Activated naive CD4-positive, alpha-beta T cell treated with anti-CD3 and anti-CD28 coated beads, Interleukin-2, amount 10 ng/mL, durations not matched to agents 7 days and 5 days (primary cell): ENCODE results near the gene MACO1.

ENCODE experiments used
- CTCF ChIA-PET: fragments of 350-600 bp; sonication (Branson Sonifier 250); formaldehyde crosslinking; loops from one replicate; lab custom pipeline; 2021; ENCODE audit warnings: antibody characterized with exemption; lab: Charles Lee
- DNase-seq: peaks from one replicate; pipeline ENCODE4 v3.0.0-alpha.2; 2020
- H3K27ac Mint-ChIP-seq: one replicate; pipeline ENCODE4 v1.8.0; 2021; ENCODE audit warnings: mild to moderate bottlenecking, moderate library complexity, mixed read lengths
- H3K27me3 Mint-ChIP-seq: one replicate; pipeline ENCODE4 v1.8.0; 2021; ENCODE audit warnings: mild to moderate bottlenecking, mixed read lengths
- H3K36me3 Mint-ChIP-seq: one replicate; pipeline ENCODE4 v1.8.0; 2021; ENCODE audit warnings: mixed read lengths
- H3K4me1 Mint-ChIP-seq: one replicate; pipeline ENCODE4 v1.8.0; 2021; ENCODE audit warnings: mixed read lengths
- H3K4me3 Mint-ChIP-seq: one replicate; pipeline ENCODE4 v1.8.0; 2021; ENCODE audit warnings: mild to moderate bottlenecking, moderate library complexity, mixed read lengths
- H3K9me3 Mint-ChIP-seq: one replicate; pipeline ENCODE4 v1.8.0; 2021; ENCODE audit warnings: mixed read lengths

Gene MACO1

GRCh38 chr1:25522031-25522655, 91.4 kb downstream of the MACO1 start:
- no peak overlapping the region for H3K27ac Mint-ChIP-seq
- H3K4me1 Mint-ChIP-seq = peaks cover 8% of the 10 kb centered on the region
- peaks cover 24% of the 10 kb centered on the region for H3K27me3 Mint-ChIP-seq
- H3K36me3 Mint-ChIP-seq = no peaks in the 10 kb centered on the region
- CTCF ChIA-PET = interaction anchor here (1.1 to 8.1 kb wide), 3 partner anchors 18 to 87 kb away, joined by 3 to 58 read pairs (median 3); no protein-coding TSS in a partner anchor
- no peak overlapping the region for H3K4me3 Mint-ChIP-seq
- peaks cover 4% of the 10 kb centered on the region for H3K9me3 Mint-ChIP-seq
- DNase-seq = no peak

GRCh38 chr1:25523542-25523941, 92.8 kb downstream of the MACO1 start:
- peak; percentile 44 for DNase-seq
- CTCF ChIA-PET = no interaction called here

GRCh38 chr1:25524568-25525360, 94.1 kb downstream of the MACO1 start:
- Mint-ChIP-seq H3K36me3 (no peaks in the 10 kb centered on the region), H3K27ac (no peak overlapping the region), H3K4me1 (peaks cover 8% of the 10 kb centered on the region), H3K4me3 (no peak overlapping the region), H3K9me3 (peaks cover 4% of the 10 kb centered on the region), H3K27me3 (peaks cover 30% of the 10 kb centered on the region)
- no peak for DNase-seq
- CTCF ChIA-PET = no interaction called here

More at GRCh38 chr1:25523542-25523941, 92.8 kb downstream of the MACO1 start:
- no peaks in the 10 kb centered on the region for H3K36me3 Mint-ChIP-seq
- H3K9me3 Mint-ChIP-seq = peaks cover 4% of the 10 kb centered on the region
- no peak overlapping the region for H3K4me3 Mint-ChIP-seq
- peaks cover 29% of the 10 kb centered on the region for H3K27me3 Mint-ChIP-seq
- peaks cover 8% of the 10 kb centered on the region for H3K4me1 Mint-ChIP-seq
- no peak overlapping the region for H3K27ac Mint-ChIP-seq

DNA sequence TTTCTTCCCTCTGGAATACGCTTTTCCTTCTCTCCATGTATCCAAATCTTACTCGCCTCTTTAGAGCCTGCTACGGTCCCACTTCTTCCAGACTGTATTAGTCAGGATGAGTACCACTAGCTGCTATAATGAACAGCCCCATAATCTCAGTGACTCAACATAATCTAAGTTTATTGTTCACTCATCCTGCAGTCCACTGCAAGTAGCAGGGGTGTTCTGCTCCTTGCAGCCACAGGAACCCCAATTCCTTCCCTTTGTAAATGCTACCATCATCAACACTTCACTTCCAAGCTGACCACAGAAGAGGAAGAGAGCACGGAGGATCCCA, 94.6 kb downstream of the MACO1 start:
- H3K9me3 Mint-ChIP-seq = peaks cover 4% of the 10 kb centered on the region
- CTCF ChIA-PET = no interaction called here
- H3K4me1 Mint-ChIP-seq = peaks cover 8% of the 10 kb centered on the region
- peaks cover 34% of the 10 kb centered on the region for H3K27me3 Mint-ChIP-seq
- DNase-seq = no peak
- H3K36me3 Mint-ChIP-seq = no peaks in the 10 kb centered on the region
- H3K27ac Mint-ChIP-seq = no peak overlapping the region
- H3K4me3 Mint-ChIP-seq = no peak overlapping the region

GRCh38 chr1:25526753-25527152, 96.1 kb downstream of the MACO1 start:
- Mint-ChIP-seq H3K9me3 (peaks cover 4% of the 10 kb centered on the region), H3K27ac (no peak overlapping the region), H3K36me3 (no peaks in the 10 kb centered on the region), H3K27me3 (peaks cover 41% of the 10 kb centered on the region), H3K4me1 (peaks cover 3% of the 10 kb centered on the region), H3K4me3 (no peak overlapping the region)
- CTCF ChIA-PET = interaction anchor here (0.7 kb wide), 1 partner anchor 22 kb away, joined by 3 read pairs; no protein-coding TSS in a partner anchor
- DNase-seq = no peak

DNA sequence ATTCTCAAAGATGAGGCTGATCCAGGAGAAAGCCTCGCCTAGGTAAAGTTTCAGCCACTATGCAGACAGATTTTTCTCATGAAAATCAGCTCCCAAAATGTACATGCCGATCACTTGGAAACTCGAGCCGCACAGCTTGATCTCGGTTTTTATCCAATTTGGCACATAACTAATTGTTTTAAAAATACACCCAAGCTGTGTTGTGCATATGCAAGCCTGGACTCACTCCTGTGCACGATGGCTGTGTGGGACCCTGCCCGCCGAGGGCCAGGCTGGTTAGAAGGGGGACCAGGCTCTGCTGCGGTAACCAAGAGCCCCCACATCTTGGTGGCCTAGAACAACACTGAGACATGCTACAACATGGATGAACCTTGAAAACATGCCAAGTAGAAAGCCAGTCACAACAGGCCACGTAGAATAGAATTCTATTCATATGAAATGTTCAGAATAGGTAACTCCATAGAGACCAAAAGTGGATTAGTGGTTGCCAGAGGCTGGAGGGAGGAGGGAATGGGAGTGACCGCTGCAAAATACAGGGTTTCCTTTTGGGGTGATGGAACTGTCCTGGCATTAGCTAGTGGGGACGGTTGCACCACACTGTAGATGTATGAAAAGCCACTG, 96.6 kb downstream of the MACO1 start:
- no peak for DNase-seq
- Mint-ChIP-seq H3K27me3 (peaks cover 46% of the 10 kb centered on the region), H3K9me3 (peaks cover 4% of the 10 kb centered on the region), H3K4me1 (peaks cover 3% of the 10 kb centered on the region), H3K36me3 (no peaks in the 10 kb centered on the region), H3K4me3 (no peak overlapping the region), H3K27ac (no peak overlapping the region)
- CTCF ChIA-PET = no interaction called here

- peaks cover 3% of the 10 kb centered on the region for H3K4me1 Mint-ChIP-seq
- H3K27ac Mint-ChIP-seq = no peak overlapping the region
- peaks cover 4% of the 10 kb centered on the region for H3K9me3 Mint-ChIP-seq
- no peak overlapping the region for H3K4me3 Mint-ChIP-seq
- DNase-seq = no peak
- CTCF ChIA-PET = interaction anchor here (0.8 kb wide), 1 partner anchor 81 kb away, joined by 3 read pairs; no protein-coding TSS in a partner anchor
- H3K36me3 Mint-ChIP-seq = no peaks in the 10 kb centered on the region
- peaks cover 44% of the 10 kb centered on the region for H3K27me3 Mint-ChIP-seq
These were observed 97.4 kb downstream of the MACO1 start for GRCh38 chr1:25527946-25528595.

DNA sequence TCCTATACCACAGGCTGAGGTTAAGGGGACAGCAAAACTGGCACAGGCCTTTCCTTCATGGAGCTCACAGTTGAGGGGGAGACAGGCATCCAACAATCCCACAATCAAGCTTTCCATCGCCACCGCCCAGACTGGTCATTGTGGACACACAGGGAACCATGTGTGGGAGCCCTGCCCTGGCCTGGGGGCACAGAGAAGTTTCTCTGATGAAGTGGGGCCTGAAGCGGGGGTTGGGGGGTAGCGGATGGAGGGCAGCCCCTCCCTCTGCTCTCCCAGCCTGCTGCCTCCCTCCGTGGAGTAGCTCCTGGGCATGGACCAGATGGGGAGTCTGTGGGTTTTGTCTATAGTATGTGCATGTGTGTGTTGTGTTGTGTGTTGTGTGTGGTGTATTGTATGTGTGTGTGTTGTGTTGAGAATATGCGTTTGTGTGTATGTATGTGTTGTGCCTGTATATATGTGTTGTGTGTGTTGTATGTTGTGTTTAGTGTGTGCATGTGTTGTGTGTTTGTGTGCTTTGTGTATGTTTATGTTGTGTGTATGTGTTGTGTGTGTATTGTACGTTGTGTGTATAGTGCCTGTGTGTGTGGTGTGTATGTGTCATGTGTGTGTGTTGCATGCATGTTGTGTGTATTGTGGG, 98.3 kb downstream of the MACO1 start:
- Mint-ChIP-seq H3K9me3 (peaks cover 4% of the 10 kb centered on the region), H3K36me3 (no peaks in the 10 kb centered on the region), H3K27ac (no peak overlapping the region), H3K27me3 (peaks cover 48% of the 10 kb centered on the region), H3K4me3 (no peak overlapping the region), H3K4me1 (peaks cover 3% of the 10 kb centered on the region)
- no peak for DNase-seq
- CTCF ChIA-PET = interaction anchor here (0.8 kb wide), 1 partner anchor 80 kb away, joined by 3 read pairs; no protein-coding TSS in a partner anchor

- no peaks in the 10 kb centered on the region for H3K36me3 Mint-ChIP-seq
- H3K9me3 Mint-ChIP-seq = peaks cover 4% of the 10 kb centered on the region
- H3K27me3 Mint-ChIP-seq = peaks cover 49% of the 10 kb centered on the region
- H3K27ac Mint-ChIP-seq = no peak overlapping the region
- no peak for DNase-seq
- peaks cover 3% of the 10 kb centered on the region for H3K4me1 Mint-ChIP-seq
- no peak overlapping the region for H3K4me3 Mint-ChIP-seq
- CTCF ChIA-PET = no interaction called here
These were observed 99.0 kb downstream of the MACO1 start for GRCh38 chr1:25529518-25530185.

GRCh38 chr1:25530186-25531081, 99.7 kb downstream of the MACO1 start:
- CTCF ChIA-PET = no interaction called here
- no peak overlapping the region for H3K4me3 Mint-ChIP-seq

DNA sequence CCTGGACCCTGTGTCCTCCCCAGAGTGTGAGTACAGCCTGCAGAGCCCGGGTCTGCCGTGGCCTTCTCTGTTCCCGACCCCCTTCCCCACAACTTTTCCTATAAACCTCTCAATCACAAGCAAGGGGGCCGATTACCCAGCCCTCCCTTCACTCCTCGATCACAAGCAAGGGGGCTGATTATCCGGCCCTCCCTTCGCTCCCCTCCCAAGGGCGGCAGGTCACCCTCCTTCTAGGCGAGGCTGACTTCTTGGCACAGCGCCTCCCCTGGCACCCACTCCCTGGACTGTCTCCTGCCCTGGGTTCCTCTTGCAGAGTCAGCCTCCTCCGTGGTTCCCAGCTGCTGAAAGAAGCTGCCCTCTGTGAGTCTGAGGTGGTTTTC, 100.4 kb downstream of the MACO1 start:
- no peak for DNase-seq
- Mint-ChIP-seq H3K27ac (peak overlapping the region; percentile 43), H3K4me3 (no peak overlapping the region), H3K27me3 (peaks cover 55% of the 10 kb centered on the region), H3K9me3 (no peaks in the 10 kb centered on the region), H3K36me3 (no peaks in the 10 kb centered on the region), H3K4me1 (no peaks in the 10 kb centered on the region)
- CTCF ChIA-PET = no interaction called here

More at GRCh38 chr1:25530186-25531081, 99.7 kb downstream of the MACO1 start:
- H3K36me3 Mint-ChIP-seq = no peaks in the 10 kb centered on the region
- H3K9me3 Mint-ChIP-seq = peaks cover 1% of the 10 kb centered on the region
- no peak for DNase-seq
- no peak overlapping the region for H3K27ac Mint-ChIP-seq
- peaks cover 2% of the 10 kb centered on the region for H3K4me1 Mint-ChIP-seq
- peaks cover 49% of the 10 kb centered on the region for H3K27me3 Mint-ChIP-seq

- Mint-ChIP-seq H3K4me3 (no peak overlapping the region), H3K27me3 (peaks cover 71% of the 10 kb centered on the region), H3K36me3 (no peaks in the 10 kb centered on the region), H3K9me3 (no peaks in the 10 kb centered on the region), H3K4me1 (no peaks in the 10 kb centered on the region), H3K27ac (no peak overlapping the region)
- no peak for DNase-seq
- CTCF ChIA-PET = interaction anchor here (0.9 kb wide), 1 partner anchor 13 kb away, joined by 3 read pairs; no protein-coding TSS in a partner anchor
These were observed 102.3 kb downstream of the MACO1 start for GRCh38 chr1:25532970-25533369.
